IPS-11a (cell line): ENCODE measurements around the gene ARRDC5.
"Not testable (repeated sequence)": the region's sequence is repeated elsewhere in the genome, so short reads cannot be mapped to it uniquely, and the experiment has no call there.

Experiments used
- H3K4me3 ChIP-seq: one replicate; pipeline ENCODE4 v1.5.1; 2013; ENCODE audit warnings: low read depth, low read length, control low read depth

The ARRDC5 gene

DNA sequence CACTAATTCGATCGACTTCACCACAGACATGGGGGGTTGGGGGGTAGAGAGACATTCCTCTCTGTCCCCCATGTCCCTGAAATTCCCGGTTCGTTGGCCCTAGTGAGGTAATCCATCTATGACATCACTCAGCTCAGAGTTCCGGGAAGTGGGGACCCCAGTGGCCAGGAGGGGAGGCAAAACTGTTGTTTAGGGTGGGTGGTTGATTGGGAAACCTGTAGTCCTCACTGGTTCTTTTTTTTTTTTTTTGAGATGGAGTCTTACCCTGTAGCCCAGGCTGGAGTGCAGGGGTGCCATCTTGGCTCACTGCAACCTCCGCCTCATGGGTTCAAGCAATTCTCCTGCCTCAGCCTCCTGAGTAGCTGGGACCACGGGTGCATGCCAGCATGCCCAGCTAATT is at the start of gene ARRDC5:
Gene ARRDC5 (minus strand): TSS at position 101 of the 400 bp plus-strand sequence. CDS start 71 bp downstream, at position 30.
- no peak within 1 kb of the TSS for H3K4me3 ChIP-seq

DNA sequence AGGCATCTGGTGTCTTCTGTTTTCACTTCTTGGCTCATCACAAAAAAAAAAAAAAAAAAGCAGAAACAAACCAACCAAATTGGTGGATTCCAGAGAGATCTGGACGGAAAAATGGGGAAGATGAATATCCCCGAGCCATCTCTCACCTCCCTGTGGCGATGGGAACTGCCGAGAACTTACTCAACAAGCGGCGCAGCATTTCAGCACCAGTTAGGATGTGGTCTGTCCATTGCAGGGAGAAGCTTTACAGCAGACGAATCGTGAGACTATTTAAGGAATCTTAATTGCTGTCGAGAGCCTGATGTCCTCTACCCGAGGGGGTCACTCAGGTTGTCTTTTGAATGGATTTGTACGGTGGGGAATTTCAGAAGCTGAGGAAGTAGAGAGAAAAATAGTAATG is 49.0 kb upstream of the ARRDC5 start:
- H3K4me3 ChIP-seq, result no peak overlapping the region

GRCh38 chr19:4950650-4951049 is 48.0 kb upstream of the ARRDC5 start:
- not testable (repeated sequence) for H3K4me3 ChIP-seq

DNA sequence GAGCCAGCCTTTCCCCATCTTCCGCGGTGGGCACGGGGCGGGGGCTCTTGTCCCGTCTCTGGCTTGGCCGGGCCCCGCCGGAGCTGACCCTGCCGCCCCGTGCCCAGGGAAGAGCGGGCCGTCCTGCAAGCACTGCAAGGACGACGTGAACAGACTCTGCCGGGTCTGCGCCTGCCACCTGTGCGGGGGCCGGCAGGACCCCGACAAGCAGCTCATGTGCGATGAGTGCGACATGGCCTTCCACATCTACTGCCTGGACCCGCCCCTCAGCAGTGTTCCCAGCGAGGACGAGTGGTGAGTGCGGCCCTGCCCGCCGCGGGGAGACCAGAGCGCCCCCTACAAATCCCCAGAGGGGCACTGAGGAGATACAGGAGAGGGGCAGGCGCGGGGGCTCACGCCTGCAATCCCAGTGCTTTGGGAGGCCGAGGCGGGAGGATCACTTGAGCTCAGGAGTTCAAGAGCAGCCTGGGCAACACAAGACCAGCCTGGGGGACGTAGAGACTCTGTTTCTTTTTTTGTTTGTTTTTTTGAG is 39.0 kb upstream of the ARRDC5 start:
- not testable (repeated sequence) for H3K4me3 ChIP-seq

DNA sequence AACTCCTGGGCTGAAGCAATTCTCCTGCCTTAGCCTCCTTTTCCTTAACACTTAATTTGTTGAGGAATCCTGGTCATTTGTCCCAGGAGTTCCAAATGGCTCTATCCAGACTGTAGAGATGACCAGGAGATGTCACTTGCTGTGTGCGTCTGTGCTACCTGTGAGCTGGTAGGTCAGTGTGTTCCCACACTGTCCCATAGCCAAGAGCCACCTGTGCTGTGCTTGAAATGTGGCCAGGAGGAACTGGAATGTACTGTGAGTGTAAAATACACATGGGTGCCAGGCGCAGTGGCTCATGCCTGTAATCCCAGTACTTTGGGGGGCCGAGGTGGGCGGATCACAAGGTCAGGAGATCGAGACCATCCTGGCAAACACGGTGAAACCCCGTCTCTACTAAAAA is 36.8 kb upstream of the ARRDC5 start:
- no peak overlapping the region for H3K4me3 ChIP-seq

GRCh38 chr19:4938461-4938860 is 35.8 kb upstream of the ARRDC5 start:
- H3K4me3 ChIP-seq, result not testable (repeated sequence)

DNA sequence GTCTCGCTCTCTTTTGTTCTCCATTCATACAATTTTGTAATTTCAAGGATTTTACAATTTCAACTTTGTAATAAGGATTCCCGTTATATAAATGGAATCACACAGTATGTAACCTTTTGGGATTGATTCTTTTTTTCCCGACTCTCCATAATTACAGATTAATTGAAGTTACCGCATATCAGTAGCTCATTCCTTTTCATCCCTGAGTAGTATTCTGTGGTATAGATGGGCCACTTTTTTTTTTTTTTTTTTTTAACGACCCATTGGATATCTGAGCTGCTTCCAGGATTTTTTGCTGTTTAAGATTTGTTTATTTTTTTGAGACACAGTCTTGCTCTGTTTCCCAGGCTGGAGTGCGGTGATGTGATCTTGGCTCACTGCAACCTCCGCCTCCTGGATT is 34.4 kb upstream of the ARRDC5 start:
- H3K4me3 ChIP-seq, result no peak overlapping the region

- no peak overlapping the region for H3K4me3 ChIP-seq
Measured at GRCh38 chr19:4935444-4935843, 32.7 kb upstream of the ARRDC5 start.

- H3K4me3 ChIP-seq, result no peak overlapping the region
Measured at GRCh38 chr19:4933528-4933927, 30.8 kb upstream of the ARRDC5 start.

DNA sequence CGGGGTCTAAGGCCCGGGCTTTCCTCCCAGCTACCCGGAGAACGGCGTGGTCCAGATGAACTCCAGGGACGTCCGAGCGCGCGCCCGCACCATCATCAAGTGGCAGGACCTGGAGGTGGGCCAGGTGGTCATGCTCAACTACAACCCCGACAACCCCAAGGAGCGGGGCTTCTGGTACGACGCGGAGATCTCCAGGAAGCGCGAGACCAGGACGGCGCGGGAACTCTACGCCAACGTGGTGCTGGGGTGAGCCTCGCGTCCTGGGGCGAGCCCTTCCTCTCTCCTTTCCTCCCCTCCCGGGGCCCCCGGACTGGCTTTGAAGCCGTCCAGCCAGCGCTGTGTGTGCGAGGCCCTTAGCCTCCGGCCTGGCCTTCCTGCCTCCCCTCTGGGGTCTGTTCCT is 30.0 kb upstream of the ARRDC5 start:
- no peak overlapping the region for H3K4me3 ChIP-seq

DNA sequence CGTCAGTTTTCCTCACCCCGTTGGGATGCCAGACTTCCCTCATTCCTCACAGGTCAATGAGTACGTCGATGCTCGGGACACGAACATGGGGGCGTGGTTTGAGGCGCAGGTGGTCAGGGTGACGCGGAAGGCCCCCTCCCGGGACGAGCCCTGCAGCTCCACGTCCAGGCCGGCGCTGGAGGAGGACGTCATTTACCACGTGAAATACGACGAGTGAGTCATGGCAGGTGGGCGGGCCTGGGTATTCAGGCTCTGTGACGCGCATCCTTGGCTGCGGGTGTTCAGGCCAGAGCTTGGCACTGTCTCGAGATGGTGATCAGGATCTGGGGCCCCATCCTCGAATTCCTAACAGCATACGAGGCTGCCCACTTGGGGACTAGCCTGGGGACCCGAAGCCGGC is 28.0 kb upstream of the ARRDC5 start:
- no peak overlapping the region for H3K4me3 ChIP-seq

- no peak overlapping the region for H3K4me3 ChIP-seq
Measured at GRCh38 chr19:4929186-4929585, 26.5 kb upstream of the ARRDC5 start.

DNA sequence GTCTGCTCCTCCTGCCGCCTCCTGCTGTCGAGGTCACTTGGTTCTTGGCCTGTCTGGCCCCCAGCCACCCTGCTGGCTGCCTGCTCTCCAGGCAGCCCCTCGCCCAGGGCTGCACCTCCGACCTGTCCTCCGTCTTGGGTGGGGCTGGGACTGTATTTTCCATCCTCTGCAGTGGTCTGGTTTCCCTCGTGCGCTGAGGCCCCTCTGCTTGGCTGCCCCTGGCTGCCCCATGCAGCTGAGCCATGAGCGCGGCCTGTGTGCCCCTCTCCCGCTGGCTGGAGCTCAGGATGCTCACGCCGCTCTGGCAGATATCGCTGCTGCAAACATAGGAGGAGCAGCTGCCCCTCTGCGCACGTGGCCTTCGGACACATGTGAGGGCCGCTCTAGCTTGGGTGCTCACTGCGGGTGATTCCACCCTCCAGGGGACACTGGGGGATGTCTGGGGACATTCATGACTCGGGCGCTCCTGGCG is 20.6 kb upstream of the ARRDC5 start:
- no peak overlapping the region for H3K4me3 ChIP-seq

GRCh38 chr19:4922530-4923275 is 20.0 kb upstream of the ARRDC5 start:
- H3K4me3 ChIP-seq, result no peak overlapping the region

DNA sequence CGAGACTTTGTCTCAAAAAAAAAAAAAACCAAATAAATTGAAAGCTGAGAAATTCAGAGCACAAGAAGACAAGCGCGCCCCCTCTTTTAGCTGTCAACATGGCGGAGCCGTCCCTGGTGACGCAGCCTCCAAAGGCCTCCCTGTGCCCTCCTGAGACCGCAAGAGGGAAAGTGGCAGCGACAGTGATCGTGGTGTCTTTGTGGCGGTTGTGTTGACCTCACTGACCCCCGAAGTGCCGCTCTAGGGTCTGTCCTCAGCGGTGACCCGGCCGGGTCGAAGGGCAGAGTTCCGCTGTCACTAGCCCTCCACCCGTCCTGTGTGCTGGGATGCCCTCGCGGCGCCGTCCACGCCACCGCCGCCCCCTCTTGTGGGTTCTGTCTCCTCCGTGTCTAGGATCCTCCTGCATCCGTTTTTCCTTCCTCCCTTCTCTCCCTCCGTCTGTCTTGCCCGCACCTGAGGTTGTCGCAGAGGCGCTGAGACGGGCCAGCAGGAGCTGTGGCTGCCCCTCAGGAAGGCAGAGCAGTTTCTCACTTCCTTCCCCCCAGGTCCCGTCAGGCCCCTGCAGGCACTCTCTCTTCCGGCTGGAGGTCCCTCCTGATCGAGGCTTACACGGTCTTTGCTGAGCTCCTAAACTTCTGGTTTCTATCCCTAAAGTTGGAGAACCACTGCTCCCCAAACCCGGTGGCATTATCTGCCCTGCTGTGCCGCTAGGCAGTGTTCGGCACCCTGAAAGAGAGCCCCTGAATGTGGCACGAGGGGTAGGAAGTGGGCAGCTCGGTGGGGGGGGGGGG is 13.8 kb upstream of the ARRDC5 start:
- no peak overlapping the region for H3K4me3 ChIP-seq

- no peak overlapping the region for H3K4me3 ChIP-seq
Measured at GRCh38 chr19:4914736-4915501, 12.2 kb upstream of the ARRDC5 start.

DNA sequence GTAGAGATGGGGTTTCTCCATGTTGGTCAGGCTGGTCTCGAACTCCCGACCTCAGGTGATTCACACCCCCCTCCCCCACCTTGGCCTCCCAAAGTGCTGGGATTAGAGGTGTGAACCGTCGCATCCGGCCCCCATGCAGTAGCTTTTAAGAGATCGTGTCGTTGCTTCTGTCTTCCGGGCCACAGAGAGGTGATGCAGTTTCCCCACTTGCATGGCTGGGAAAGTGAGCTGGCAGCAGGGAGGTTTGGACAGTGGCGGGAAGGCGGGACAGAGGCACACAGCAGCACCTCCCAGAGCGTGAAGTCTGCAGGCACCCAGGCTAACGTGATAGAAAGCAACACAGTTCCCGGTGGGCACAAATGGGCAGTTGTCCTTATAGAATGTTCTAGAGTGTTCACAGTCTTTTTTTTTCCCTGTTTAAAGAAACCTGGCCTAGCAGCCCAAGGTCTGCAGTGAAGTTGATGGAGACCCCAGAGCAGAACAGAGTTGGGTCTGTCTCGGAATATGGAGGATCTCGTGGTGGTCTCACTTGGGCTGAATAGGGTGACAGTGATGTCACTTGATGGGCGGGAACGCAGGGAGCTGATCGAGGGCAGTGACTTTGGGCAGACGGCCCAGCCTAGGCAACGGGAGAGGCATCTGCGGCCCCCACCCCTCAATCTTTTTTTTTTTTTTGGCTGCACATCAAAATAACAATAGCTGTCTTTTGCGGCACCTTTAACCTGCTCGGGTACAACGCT is 11.5 kb upstream of the ARRDC5 start:
- no peak overlapping the region for H3K4me3 ChIP-seq

GRCh38 chr19:4911786-4912672 is 9.3 kb upstream of the ARRDC5 start:
- no peak overlapping the region for H3K4me3 ChIP-seq

DNA sequence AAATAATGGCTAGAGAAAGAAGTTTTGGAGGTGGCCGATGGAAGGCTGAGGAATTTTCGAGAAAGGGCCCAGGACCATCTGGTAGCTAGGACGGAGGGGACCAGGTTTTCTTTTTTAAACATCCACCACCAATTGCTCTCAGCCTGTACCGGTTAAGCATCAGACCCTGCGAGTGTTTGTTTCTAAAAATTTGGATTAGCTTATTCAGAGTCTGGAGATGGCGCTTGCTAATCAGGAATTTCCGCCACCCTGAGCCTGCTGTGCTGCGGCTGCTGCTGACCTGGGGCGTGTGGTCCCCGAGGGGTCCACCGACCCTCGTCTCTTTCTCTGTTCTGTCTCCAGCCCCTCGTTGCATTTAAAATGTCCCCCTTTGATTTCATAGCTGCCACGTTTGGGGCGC is 8.6 kb upstream of the ARRDC5 start:
- H3K4me3 ChIP-seq, result no peak overlapping the region
